Posterior cingulate gyrus (tissue), 11 donors: ENCODE data around the gene HCN4.
A peak's percentile ranks its signal among the peaks of the same experiment; 100 is the strongest.
"Not testable (repeated sequence)": the region's sequence is repeated elsewhere in the genome, so short reads cannot be mapped to it uniquely, and the experiment has no call there.

ENCODE experiments used
- DNase-seq, 10 donors: peaks; one replicate each; pipeline versions ENCODE4 v3.0.0 to v3.0.0-alpha.2; 2020 to 2021; ENCODE audit warnings: mixed read lengths in 3 of 10
- intact Hi-C: fragments of 100-400 bp; cut with DNase I; formaldehyde crosslinking; loops from one replicate; pipeline ENCODE4 v1.15.1; 2023

Gene HCN4

GRCh38 chr15:73368301-73369136 is at the start of gene HCN4:
HCN4 (minus strand) TSS chr15:73368958; CDS start chr15:73368270, 688 bp downstream.
- DNase-seq, result peak in 8 of 10 donors; percentile 24 to 92 (median 52)

GRCh38 chr15:73414876-73415275 is 46.1 kb upstream of the HCN4 start:
- intact Hi-C loops, result no loop called here
- DNase-seq, result no peak

More at GRCh38 chr15:73368301-73369136, at the start of gene HCN4:
- intact Hi-C loops, result no loop called here

- DNase-seq, result no peak
- intact Hi-C loops, result no loop called here
Measured at GRCh38 chr15:73403171-73403570, 34.4 kb upstream of the HCN4 start.

- intact Hi-C loops, DNase-seq: not testable (repeated sequence)
Measured at GRCh38 chr15:73400222-73400621, 31.5 kb upstream of the HCN4 start.

GRCh38 chr15:73398861-73399260 is 30.1 kb upstream of the HCN4 start:
- no peak for DNase-seq
- intact Hi-C loops, result no loop called here

- no peak for DNase-seq
- intact Hi-C loops, result no loop called here
Measured at GRCh38 chr15:73397461-73397860, 28.7 kb upstream of the HCN4 start.

- no peak for DNase-seq
- intact Hi-C loops, result no loop called here
Measured at GRCh38 chr15:73395671-73396070, 26.9 kb upstream of the HCN4 start.

- DNase-seq, result no peak
- intact Hi-C loops, result no loop called here
Measured at GRCh38 chr15:73394782-73395181, 26.0 kb upstream of the HCN4 start.

GRCh38 chr15:73393336-73393735 is 24.6 kb upstream of the HCN4 start:
- intact Hi-C loops, result no loop called here
- DNase-seq, result no peak

GRCh38 chr15:73392025-73392424 is 23.3 kb upstream of the HCN4 start:
- DNase-seq, result no peak
- intact Hi-C loops, result no loop called here

GRCh38 chr15:73391128-73391872 is 22.5 kb upstream of the HCN4 start:
- intact Hi-C loops, result no loop called here
- DNase-seq, result peak in 1 of 10 donors; percentile 6

GRCh38 chr15:73389971-73390544 is 21.3 kb upstream of the HCN4 start:
- intact Hi-C loops, result no loop called here
- no peak for DNase-seq

GRCh38 chr15:73389539-73389938 is 20.8 kb upstream of the HCN4 start:
- DNase-seq, result peak in 1 of 10 donors; percentile 26
- intact Hi-C loops, result no loop called here

- DNase-seq, result peak in 1 of 10 donors; percentile 39
- intact Hi-C loops, result no loop called here
Measured at GRCh38 chr15:73388256-73388781, 19.6 kb upstream of the HCN4 start.

- no peak for DNase-seq
Measured at GRCh38 chr15:73387507-73388255, 18.9 kb upstream of the HCN4 start.

GRCh38 chr15:73386886-73387506 is 18.2 kb upstream of the HCN4 start:
- intact Hi-C loops, result no loop called here
- DNase-seq, result peak in 1 of 10 donors; percentile 43

More at GRCh38 chr15:73387507-73388255, 18.9 kb upstream of the HCN4 start:
- intact Hi-C loops, result no loop called here

GRCh38 chr15:73386238-73386637 is 17.5 kb upstream of the HCN4 start:
- DNase-seq, result peak in 1 of 10 donors; percentile 47
- intact Hi-C loops, result no loop called here

- intact Hi-C loops, result no loop called here
- peak in 1 of 10 donors; percentile 6 for DNase-seq
Measured at GRCh38 chr15:73385205-73385604, 16.4 kb upstream of the HCN4 start.

- intact Hi-C loops, result no loop called here
- DNase-seq, result peak in 1 of 10 donors; percentile 1
Measured at GRCh38 chr15:73383310-73384189, 14.8 kb upstream of the HCN4 start.
